ENCODE measurements around the gene RGS9. TPM values are rescaled to one million over a fixed set of nuclear protein-coding genes. Genes with fewer than 3 reads are reported as not detected.

RGS9 gene
- total and polyA plus RNA-seq, 10 of the 15 experiments (the other 5 are each of a cell fraction or from before 2014, with no cell fraction given): 1.1 to 10.6 (median 5.6) TPM

DNA sequence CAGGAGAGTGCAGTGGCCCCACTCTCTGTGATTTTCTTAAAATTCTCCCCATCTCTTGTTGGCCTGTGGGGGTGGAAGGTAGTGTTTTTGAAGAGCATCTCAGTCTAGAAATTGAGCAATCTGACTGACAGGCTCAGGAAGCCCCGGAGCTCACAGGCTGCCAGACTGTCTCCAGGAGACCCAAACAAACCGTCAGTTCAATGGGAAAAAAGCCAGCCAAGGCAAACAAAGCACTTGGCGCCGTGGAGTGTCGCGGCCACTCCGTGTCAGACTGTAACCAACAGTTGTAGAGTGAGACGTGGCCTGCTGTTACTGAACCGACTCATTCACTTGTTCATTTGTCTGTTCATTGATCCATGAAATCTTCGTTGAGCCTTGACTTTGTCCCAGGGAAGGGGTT lies 33.7 kb downstream of the RGS9 start (continued):
- no peak for TF ChIP-seq SREBF1 (IDR thresholded peaks at IDR 0.05; ENCODE audit: low read length)
- TF ChIP-seq HDAC2 (IDR thresholded peaks at IDR 0.05): no peak
- TF ChIP-seq NRF1 (conservative IDR thresholded peaks at IDR 0.05; ENCODE audit: low read depth, low read length): no peak
- TF ChIP-seq BCL11A (IDR thresholded peaks at IDR 0.05; ENCODE audit: low read depth, low read length): no peak
- no peak for TF ChIP-seq JUNB (IDR thresholded peaks at IDR 0.05)
- no peak for TF ChIP-seq HDAC6 (IDR thresholded peaks at IDR 0.05; ENCODE audit: unreplicated experiment)

DNA sequence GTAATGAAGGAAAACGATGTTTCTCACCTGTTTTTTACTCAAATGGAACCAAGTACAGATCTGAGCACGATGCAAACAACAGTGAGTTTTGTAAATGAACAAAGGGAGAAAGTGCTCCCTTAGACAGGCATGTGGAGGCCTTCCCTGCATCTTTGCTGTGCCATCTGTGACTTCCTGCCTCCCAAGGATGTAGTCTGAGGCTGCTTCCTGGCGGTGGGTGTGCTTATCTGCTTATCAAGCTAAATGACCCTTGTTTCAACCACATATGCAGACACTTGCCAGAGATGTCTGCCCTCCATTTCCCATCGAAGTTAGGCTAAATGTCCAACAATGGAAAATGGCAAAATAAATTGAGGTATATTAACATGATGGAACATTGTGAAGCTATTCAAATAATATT lies 34.6 kb downstream of the RGS9 start:
- ATAC-seq: no peak
- ChIA-PET SMC1A (ENCODE audit: uncharacterized antibody, unreplicated experiment) (interaction anchor here (2.0 kb wide), 1 partner anchor 10 kb away, joined by 9 read pairs; no protein-coding TSS in a partner anchor), CTCF (interaction anchor here (1.5 kb wide), 1 partner anchor 17 kb away, joined by 4 read pairs; no protein-coding TSS in a partner anchor), RAD21 (ENCODE audit: unreplicated experiment) (no interaction called here), POLR2A (no interaction called here)
- Histone ChIP-seq H3K27me3 (replicated peaks in 1 of 2; ENCODE audit: control insufficient read depth in 2 of 2, insufficient read depth in 2 of 2, low read length in 1 of 2) (no peaks in the 10 kb centered on the region), H3K9me3 (replicated peaks; ENCODE audit: control insufficient read depth, insufficient read depth, low read length) (no peaks in the 10 kb centered on the region), H4K20me1 (ENCODE audit: control insufficient read depth, insufficient read depth) (no peaks in the 10 kb centered on the region), H3K9ac (ENCODE audit: control insufficient read depth, insufficient read depth, low read length) (no peak overlapping the region), H3K36me3 (ENCODE audit: control insufficient read depth in 2 of 2, insufficient read depth in 2 of 2, low read length in 1 of 2) (no peaks in the 10 kb centered on the region), H3K4me3 (no peak overlapping the region), H3K27ac (ENCODE audit: control insufficient read depth, insufficient read depth) (no peak overlapping the region), H3K79me2 (ENCODE audit: control insufficient read depth, insufficient read depth, low read length) (no peaks in the 10 kb centered on the region), H2AFZ (ENCODE audit: control insufficient read depth, low read depth, low read length) (no peak overlapping the region), H3K4me1 (ENCODE audit: control insufficient read depth, insufficient read depth, low read length) (peaks cover 23% of the 10 kb centered on the region), H3K4me2 (ENCODE audit: control insufficient read depth, insufficient read depth) (no peak overlapping the region)
- in situ Hi-C loops (cut with MboI): no loop called here
- BruUV-seq (replicated peaks): no TSS peak
- TF ChIP-seq RUNX3 (IDR thresholded peaks at IDR 0.05; ENCODE audit: low read length) (no peak), KAT2A (conservative IDR thresholded peaks at IDR 0.05; ENCODE audit: control insufficient read depth, low read depth, low read length) (no peak), POLR2A (IDR thresholded peaks at IDR 0.05; ENCODE audit: low read depth, low read length) (no peak)
- no peak for DNase-seq (ENCODE audit: low read depth, low spot score)
- intact Hi-C loops (cut with micrococcal nuclease; ENCODE audit: unreplicated experiment): no loop called here
- no peak for FAIRE-seq
- WGBS (ENCODE audit: insufficient coverage, insufficient replicate concordance, low lambda C conversion rate, missing lambda C conversion rate): 73% methylated on average over 4 of the region's 4 CpGs

All from GM12878 (cell line).